ENCODE measurements around the gene KIF15.

KIF15 gene

GRCh38 chr3:44875596-44875995 lies 114.0 kb downstream of the KIF15 start:
- DNase-seq (ENCODE audit: low read depth in 2 of 2), result no peak

DNA sequence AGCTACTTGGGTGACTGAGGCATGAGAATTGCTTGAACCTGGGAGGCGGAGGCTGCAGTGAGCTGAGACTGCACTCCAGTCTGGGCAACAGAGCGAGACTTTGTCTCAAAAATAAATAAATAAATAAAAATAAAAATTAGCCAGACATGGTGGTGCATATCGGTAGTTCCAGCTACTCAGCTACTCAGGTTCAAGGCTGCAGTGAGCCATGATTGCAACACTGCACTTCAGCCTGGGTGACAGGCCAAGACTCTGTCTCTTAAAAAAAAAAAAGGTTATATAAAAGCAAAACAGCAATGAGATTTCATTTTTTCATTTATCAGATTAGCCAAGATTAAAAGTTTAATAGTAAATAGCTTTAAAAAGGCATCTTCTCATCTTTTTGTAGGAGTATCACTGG lies 115.7 kb downstream of the KIF15 start:
- DNase-seq (ENCODE audit: low read depth in 2 of 2), result no peak

DNA sequence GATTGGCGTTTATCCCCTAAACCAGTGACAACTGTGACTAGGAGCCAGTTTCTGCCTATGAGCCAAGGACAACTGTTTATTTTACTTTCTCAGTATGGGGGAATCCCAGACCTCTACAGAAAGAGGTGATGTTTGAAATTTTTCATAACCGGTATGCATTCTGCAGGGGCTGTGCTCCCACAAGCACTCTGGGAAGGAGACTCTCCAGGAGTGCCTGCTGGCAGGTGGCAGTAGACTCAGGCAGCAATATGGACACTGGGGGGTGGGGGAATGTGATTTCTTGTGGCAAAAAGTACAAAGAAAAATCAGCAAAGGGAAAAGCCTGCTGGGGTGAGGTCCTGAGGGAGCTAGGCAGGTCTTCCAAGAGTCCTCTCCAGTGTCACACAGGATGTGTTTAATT lies 118.7 kb downstream of the KIF15 start:
- DNase-seq (ENCODE audit: low read depth in 2 of 2), result no peak

DNA sequence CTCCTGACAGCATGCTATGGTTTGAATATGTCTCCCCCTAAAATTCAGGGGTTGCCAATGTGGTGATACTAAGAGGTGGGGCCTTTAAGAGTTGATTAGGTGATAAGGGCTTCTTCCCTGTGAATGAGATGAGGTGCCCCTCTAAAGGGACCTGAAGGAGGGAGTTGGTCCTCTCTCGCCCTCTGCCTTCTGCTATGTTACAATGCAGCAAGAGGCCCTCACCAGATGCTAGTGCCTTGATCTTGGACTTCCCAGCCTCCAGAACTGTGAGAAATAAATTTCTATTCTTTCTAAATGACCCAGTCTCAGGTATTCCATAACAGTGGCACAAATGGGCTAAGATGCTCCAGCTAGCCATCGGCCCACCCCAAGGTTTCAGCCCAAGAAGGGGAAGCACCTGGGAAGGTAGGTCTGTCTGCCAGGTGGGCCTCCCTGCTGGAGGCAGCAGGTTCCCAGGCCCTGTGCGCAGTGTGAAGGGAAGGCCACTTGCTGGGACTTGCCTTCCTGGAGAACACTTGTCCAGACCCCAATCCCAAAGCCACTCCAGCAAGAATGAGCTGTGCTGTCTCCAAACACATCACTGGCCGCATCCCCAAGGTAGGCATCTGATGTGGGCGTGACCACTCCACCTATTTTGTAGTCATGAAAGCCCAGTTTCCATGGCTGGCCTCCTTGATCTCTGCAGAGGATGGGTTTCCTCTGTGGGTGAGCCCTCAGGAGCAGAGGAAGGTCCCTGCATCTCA lies 121.8 kb downstream of the KIF15 start:
- DNase-seq (ENCODE audit: low read depth in 2 of 2), result no peak

- no peak for DNase-seq (ENCODE audit: low read depth in 2 of 2)
Observed at GRCh38 chr3:44883999-44884431, 122.4 kb downstream of the KIF15 start.

DNA sequence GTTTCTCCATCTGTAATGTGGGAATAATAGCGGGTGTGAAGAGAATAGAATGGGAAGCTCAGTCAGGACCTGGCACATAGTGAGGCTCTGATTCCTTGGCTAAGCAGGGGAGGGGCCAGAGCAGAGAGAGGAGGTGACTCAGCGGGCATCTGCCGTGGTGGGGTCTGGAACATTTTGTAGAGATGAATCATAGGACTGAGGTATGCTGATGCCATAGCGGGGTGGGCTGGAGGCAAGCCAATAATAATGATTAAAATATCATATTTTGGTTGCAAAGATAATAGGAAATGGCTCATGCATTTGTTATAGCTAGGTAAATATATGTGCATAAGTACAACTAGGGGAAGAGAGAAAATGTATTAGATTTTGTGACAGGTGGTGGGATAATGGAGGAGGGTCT lies 124.0 kb downstream of the KIF15 start:
- DNase-seq (ENCODE audit: low read depth in 2 of 2), result no peak

GRCh38 chr3:44886561-44886960 lies 125.0 kb downstream of the KIF15 start:
- DNase-seq (ENCODE audit: low read depth in 2 of 2), result no peak

DNA sequence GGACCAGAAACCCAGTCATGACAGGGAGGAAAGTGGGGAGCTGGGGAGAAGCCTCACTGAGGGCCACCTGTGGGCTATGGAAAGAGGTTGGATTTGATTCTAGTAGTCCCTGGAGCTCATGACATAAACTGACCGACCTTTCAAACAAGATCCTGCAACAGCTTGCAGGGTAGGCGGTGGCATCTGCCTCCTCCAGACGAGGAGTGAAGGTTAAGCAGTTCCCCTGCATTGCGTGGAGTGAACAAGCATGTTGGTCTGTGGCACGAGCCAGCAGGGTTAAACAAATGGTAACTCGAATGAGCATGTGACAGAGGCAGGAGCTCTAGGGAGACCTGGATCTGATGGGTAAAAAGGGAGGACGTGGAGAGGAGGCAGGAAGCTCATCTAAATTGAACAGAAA lies 125.5 kb downstream of the KIF15 start:
- DNase-seq (ENCODE audit: low read depth in 2 of 2), result no peak

GRCh38 chr3:44890258-44890657 lies 128.7 kb downstream of the KIF15 start:
- no peak for DNase-seq (ENCODE audit: low read depth in 2 of 2)

DNA sequence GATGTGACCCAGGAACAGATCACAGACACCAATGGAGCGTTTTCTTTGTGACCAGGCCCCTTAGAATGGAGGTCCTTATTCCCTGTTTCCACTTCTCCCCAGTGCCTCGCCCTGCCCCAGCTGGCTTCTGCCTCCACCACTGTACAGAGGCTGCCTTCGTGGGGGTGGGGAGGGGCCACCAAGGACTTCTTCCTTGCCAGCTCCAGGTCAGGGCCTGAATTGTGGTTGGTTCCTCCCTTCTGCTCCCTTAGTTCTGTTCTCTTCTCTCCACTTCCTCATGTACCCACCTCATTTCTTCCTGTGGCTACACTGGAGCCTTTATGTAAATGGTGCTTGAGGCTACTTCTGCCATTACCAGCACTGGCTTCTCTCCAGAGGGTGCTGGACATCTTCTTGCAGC lies 129.3 kb downstream of the KIF15 start:
- DNase-seq (ENCODE audit: low read depth in 2 of 2), result no peak

GRCh38 chr3:44892689-44893088 lies 131.1 kb downstream of the KIF15 start:
- no peak for DNase-seq (ENCODE audit: low read depth in 2 of 2)

DNA sequence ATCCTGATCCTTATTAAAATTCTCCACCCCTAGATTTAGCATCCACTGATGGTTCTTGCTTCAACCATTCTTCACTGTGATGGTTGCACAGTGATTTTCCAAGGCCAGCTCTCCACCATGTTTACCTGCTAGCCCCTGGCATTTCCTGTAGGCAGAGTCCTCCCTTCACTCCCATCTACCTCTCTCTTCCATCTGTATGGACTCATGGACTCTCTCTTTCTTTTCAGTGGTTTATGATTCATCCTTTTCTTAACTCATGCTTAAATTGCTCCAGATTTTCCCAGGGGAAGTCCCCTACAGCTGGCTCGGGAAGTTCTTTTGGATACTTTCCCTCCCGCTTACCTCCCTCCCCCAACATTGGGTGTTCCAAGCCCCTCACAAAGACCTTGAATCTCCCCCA lies 131.5 kb downstream of the KIF15 start:
- no peak for DNase-seq (ENCODE audit: low read depth in 2 of 2)

DNA sequence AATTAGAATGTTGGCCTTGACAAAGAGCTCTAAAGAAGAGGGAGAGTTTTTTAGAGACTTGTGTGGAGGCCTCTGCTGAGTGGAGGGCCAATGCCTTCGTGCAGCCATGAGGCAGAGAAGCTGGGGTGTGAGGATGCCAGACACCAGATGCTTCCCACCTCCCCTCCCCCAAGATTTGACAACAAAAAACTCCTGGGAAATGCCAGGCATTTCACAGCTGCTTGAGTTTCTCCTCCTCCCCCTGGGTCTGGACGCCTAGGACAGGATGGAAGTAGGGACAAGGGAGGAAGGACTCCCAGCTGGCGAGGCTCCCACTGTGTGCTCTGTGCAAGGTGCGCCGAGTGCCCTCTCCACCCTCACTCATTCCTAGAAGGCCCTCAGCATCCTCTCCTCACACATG lies 132.9 kb downstream of the KIF15 start:
- DNase-seq (ENCODE audit: low read depth in 2 of 2), result no peak

DNA sequence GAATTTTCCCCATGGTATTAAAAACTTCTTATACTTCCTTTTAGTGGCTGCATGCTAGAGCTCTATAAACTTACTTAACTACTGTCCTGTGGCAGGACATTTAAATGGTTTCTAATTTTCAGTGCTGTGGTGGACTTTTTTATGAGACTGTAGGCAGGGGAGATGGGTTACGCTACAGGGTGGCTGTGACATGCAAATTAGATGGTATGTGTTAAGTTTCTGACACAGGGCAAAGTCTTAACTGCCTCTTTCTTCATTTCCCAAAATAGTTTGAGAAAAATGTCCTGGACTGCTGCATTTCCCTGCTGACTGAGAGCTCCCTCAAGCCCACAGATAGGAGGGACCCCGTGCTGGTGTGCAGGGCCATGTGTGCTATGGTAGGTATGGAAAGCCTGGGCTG lies 134.8 kb downstream of the KIF15 start:
- no peak for DNase-seq (ENCODE audit: low read depth in 2 of 2)

DNA sequence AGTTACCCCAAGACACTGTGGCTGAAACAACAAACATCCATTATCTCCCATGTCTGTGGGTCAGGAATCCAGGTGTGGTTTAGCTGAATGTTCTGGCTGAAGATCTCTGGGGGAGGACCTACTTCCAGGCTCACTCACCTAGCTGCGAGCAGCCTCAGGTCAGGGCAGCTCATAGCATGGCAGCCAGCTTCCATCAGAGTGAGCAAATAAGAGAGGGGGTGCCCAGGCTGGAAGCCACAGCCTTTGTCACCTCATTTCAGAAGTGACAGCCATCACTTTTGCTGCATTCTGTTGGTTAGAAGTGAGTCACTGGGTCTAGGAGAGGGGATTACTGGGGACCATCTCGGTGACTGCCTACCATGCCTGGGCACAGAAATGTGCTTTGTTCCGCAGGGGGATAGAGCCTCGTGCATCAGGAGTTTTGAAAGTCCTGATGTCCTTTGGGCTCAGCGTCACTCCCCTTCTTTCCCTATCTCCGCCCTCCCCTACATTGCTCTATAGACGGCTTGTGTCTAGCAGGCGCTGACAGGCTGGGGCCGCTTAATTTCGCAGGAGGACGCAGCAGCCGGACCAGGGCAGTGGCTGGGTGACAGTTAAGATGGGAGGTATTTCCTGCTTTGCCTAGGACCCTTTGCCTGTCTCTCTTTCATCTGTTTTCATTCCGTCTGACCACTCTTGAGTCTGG lies 138.2 kb downstream of the KIF15 start:
- no peak for DNase-seq (ENCODE audit: low read depth in 2 of 2)

DNA sequence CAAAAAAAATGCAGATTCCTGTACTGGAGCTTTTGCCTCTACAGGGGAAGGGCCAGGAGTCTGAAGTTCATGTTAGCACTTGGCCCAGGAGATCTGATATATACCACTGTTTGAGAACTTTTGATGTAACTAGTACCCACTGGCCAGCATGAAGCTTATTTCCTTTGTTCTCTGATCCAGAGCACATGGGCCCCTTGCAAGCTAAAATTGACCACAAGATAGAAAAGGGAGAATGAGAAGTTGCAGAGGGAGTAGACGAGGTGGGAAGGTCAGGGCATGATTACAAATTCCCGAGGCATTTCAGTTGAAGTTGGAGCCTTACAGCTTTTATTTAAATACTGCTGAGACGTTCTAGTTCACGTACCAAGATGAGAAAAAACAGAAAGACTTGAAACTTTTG lies 141.0 kb downstream of the KIF15 start:
- DNase-seq (ENCODE audit: low read depth in 2 of 2), result no peak

Data from stimulated activated CD4-positive, alpha-beta T cell treated with anti-CD3 and anti-CD28 coated beads, Interleukin-4, amount 100 ng/mL, for 48 hours (primary cell).